HG03575 (cell line): Measurements from ENCODE around the gene PADI2.

Experiments used
- ATAC-seq: cut with Tn5 transposase; IDR thresholded peaks from one replicate; pipeline ENCODE4 v1.9.1; 2021; ENCODE audit not compliant: unreplicated experiment, insufficient number of reproducible peaks, low FRiP score; ENCODE audit errors: extremely low read depth

PADI2 gene

DNA sequence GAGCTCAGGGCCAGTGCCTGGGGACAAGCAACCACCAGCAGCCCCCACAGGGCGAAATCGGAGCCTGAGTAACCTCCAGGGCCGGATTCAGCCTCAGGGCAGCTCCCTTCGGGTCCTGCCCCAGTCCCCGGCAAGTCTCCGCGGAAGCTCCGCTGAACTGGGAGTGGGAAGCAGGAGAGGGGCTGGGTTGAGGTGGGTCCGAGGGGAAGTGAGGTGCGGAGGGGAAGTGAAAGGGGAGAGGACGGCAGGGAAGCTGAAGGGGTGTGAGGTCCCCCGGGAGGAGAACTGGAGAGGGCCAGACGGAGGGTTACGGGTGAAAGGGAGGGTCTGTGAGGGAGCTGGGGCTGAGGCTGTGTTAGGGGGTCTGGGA is 560 bp downstream of the PADI2 start:
- ATAC-seq, result no peak

- no peak for ATAC-seq
Measured at GRCh38 chr1:17118268-17118667, 983 bp downstream of the PADI2 start.

DNA sequence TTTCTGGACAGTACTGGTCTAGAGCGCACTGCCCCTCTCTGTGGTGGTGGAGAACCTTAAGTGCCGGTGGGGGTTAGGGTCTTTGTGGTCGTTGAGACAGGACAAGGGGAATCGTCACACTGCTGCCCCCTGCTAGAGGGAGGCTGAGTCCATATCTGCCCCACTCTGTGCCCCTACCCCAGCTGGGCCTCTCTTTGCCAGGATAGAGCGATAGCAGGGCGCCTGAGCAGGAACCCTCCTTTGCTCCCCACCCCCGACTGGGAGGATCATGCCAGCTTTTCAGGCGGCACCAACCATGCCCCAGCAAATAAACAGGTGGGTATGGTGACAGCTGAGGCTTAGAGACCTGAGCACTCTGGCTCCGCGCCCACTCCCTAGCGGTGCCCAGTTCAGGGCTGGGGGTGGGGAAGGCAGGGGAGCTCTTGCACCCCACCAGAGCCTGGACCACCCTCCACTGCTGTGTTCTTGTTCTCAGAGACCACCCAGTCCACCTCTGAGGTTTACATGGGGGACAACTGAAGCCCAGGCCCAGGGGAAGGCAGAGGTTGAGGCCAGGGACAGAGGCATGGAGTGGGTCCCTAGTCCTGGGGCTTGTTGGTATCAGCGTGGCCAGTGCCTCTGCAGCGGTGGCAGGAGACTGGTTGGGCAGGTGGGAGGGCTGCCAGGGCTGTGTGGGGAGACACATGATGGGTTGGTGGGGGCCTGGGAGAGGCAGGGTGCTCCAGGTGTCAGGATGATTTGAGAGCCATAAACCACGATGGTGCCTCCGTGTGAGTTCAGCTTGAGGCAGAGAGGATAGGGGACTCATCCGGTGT is 1.6 kb downstream of the PADI2 start:
- no peak for ATAC-seq

GRCh38 chr1:17116643-17117042 is 2.6 kb downstream of the PADI2 start:
- no peak for ATAC-seq

DNA sequence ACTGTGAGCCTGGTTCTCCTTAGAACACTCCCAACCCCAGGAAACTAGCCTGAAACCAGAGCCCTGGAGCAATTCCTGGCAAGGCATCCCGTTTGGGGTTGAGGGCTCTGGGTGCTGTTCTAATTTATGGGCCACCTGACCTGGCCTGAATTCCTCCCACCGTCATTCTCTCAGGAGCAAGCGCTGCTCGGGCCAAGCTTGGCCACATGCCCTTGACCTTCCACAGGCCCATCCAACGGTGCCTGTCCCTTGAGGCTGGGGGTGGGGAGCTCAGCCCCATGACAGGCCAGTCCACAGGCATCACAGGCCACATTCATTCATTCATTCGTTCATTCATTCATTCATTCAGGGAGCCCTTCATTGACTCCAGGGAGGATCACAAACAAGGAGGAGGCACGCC is 5.3 kb downstream of the PADI2 start:
- ATAC-seq, result no peak

- no peak for ATAC-seq
Measured at GRCh38 chr1:17112496-17113236, 6.6 kb downstream of the PADI2 start.

GRCh38 chr1:17112076-17112475 is 7.2 kb downstream of the PADI2 start:
- ATAC-seq, result no peak

GRCh38 chr1:17110555-17110926 is 8.7 kb downstream of the PADI2 start:
- no peak for ATAC-seq

GRCh38 chr1:17109892-17110554 is 9.2 kb downstream of the PADI2 start:
- ATAC-seq, result no peak

- no peak for ATAC-seq
Measured at GRCh38 chr1:17108786-17109185, 10.5 kb downstream of the PADI2 start.

- no peak for ATAC-seq
Measured at GRCh38 chr1:17108360-17108759, 10.9 kb downstream of the PADI2 start.

- ATAC-seq, result no peak
Measured at GRCh38 chr1:17104782-17105181, 14.5 kb downstream of the PADI2 start.

- ATAC-seq, result no peak
Measured at GRCh38 chr1:17102232-17102631, 17.0 kb downstream of the PADI2 start.

- no peak for ATAC-seq
Measured at GRCh38 chr1:17101261-17101660, 18.0 kb downstream of the PADI2 start.

DNA sequence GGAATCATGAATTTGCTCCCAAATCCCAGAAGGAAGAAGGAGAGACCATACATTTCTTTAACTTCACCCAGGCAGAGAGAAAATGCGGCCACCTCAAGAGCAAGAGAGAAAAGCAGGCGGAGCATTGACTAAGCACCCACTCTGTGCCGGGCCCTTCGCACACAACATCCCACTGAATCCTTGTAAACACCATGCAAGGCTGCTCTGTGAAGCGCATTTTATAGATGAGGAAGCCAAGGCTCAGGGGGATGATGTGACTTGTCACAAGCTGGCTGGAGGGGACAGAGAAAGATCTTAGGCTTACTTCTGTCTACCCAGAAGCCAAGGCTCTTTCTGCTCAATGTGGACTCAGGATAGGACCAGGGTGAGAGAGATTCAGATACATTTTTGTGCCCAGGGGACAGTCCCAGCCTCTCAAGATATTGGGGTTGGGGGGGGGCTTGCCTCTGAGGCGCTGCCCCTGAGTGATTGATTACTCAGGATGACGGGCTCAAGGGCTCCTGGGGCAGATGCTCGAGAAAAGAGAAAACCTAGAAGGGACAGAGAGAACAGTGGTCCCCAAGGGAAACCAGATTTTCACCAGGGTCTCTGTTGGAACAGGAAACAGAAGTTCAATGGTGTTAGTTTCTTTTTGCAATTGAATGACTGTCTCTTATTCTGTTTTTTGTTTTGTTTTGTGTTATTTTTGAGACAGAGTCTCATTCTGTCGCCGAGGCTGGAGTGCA is 19.5 kb downstream of the PADI2 start:
- ATAC-seq, result no peak

DNA sequence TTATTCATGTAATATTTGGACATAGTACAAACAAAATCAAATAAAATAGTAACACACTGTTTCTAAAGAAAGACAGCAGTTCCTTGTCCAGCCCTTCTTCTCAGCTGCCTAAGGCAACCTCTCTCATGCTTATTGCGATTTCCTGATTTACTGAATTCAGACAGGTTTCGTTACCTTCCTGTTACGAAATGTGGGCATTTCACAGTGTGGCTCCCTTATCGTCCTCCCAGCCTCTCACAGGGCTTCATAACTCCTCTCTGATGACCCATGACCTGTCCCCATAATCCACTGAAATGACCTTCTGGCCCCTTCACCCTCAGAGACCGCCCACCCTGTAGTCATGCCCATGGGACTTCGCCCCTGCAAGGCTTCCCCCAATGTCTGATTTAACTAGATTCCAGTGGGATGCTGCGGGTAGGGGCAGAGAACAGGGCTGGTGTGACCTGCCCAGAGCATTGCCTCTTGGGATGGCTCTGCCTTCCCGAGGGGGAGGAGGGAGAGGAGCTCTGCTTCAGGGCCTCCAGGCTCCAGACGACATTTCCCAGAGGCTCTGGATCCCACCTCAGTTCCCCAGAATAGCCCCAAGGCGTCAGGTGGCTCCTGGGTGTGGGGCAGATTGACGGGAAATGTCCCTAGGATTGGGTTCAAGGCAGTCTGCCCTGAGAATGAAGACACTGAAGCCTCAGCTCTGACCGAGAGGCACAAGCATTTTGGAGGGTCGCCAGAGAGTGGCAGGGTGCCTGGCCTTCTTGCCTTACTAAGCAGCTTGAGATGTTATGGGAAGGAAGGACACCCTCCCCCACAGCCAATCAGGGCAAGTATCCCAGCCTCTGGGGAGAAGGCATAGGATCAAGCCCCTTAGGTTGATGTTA is 20.6 kb downstream of the PADI2 start:
- no peak for ATAC-seq

DNA sequence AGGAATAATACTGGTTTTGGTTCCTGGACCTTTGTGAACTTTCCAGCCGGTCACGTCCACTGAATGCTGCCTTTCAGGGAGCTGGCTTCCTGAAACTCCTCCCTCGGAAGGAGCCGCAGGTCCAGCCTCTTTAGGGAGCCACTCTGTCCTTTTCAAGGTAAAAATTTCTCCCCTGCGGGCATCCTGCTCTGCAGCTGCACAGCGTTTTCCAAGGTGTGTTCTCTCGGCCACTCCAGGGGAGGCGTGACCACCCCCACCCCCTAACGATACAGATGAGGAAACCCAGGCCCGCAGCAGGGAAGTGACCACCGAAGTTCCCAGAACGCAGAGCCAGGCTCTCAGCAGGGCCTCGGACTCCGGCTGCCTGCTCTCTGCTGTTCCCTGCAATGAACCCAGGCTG is 21.5 kb downstream of the PADI2 start:
- ATAC-seq, result no peak

GRCh38 chr1:17097147-17097546 is 22.1 kb downstream of the PADI2 start:
- ATAC-seq, result no peak

DNA sequence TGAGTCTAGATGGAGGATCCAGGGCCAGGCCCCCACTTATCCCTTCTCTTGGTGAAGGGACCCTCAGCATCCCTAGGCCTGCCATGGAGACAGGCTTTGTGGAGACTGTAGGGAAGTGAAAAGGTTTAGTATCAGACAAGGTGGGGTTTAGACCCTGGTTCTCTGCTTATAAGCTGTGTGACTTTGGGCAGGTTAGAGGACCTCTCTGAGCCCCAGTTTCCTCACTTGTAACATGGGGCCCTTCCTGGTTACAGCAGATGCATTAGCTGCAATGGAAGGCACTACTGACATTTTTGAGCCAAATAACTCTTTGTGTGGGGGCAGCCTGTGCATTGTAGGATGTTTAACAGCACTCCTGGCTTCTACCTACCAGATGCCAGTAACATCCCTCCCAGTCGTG is 22.7 kb downstream of the PADI2 start:
- no peak for ATAC-seq
